OCI-M2 (cell line): ENCODE measurements around the gene KLK6.
"Not testable (repeated sequence)": the region's sequence is repeated elsewhere in the genome, so short reads cannot be mapped to it uniquely, and the experiment has no call there.

Experiments used
- DNase-seq: peaks from one replicate; lab custom pipeline; 2025; ENCODE audit not compliant: unreplicated experiment; lab: John Stamatoyannopoulos, UW

KLK6 gene

DNA sequence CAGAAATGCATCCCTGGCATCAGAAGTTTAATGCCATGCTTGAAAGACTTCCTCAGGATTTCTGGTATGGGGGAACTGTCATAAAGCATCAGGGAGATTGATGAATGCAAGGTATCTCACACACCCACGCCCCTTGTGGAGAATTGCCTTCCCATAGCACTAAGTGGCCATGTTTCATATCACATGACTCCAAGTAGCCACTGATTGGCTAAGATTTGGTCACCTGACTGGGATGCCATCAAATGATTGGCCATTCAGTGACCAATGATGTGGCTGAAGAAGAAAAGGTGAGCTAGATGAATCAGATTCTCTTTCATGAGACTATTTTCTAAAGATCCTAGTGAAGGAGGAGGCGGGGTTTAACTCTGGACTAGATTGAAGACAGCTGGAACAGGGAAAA is 24.7 kb upstream of the KLK6 start:
- no peak for DNase-seq

DNA sequence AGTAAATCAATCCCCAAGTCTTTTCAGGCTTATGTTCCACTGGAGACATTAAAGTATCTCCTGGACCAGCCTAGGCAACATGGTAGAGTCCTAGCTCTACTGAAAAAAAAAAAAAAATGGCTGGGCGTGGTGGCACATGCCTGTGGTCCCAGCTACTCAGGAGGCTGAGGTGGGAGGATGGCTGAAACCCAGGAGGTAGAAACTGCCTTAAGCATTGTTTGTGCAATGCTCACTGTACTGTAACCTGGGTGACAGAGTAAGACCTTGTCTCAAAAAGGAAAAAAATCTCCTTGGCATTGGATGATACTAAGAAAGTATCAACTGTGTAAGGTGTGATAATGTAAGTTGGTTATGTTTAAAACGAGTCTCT is 23.3 kb upstream of the KLK6 start:
- no peak for DNase-seq

DNA sequence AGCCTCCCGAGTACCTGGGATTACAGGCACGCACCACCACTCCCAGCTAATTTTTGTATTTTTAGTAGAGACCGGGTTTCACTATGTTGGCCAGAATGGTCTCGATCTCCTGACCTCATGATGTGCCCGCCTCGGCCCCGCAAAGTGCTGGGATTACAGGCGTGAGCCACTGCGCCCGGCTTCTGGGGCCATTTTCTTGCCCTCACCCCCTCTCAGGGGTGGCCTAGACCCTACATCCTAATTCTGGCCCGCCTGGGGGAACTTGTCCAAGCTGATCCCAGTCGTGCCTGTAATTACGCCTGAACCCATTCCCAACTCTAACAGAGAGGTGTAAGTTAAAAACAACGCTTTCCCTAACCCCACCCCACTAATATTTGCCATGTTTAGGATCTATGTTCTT is 15.0 kb upstream of the KLK6 start:
- not testable (repeated sequence) for DNase-seq

DNA sequence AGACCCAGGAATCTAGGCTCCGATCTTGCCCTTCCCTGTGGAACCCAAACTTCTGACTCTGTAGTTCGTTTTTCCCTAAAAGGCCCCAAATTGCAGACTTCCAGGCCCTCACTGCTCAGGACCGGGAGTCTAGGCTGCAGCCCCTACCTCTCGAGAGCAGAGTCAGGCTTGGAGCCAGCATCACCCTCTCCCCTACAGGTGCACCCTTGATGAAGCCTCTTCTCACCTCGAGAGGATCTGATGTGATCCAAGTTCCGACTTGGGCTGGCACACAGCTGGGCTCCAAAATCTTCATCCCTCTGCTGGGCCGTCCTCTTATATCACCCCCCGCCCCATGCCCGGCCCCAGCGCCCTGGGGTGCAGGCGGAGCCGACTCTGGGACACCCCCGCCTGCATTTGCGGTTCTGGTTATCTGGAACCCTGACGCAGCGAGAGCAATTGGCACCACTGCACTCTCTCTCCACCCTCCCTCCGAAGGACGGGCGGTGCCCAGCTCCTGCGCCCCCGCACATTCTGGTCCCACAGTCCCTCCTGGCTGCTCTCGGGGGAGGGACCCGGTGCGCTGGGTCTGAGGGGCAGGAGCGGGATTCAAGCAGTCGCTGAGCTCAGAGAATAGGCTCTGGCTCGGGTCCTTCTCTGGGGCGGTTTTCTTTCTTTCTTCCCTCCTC is 14.4 kb upstream of the KLK6 start, which contains the start of gene KLK7:
KLK7 (minus strand) TSS at position 293 of the 668 bp plus-strand sequence. CDS start 1,518 bp downstream, outside the sequence.
- no peak for DNase-seq

DNA sequence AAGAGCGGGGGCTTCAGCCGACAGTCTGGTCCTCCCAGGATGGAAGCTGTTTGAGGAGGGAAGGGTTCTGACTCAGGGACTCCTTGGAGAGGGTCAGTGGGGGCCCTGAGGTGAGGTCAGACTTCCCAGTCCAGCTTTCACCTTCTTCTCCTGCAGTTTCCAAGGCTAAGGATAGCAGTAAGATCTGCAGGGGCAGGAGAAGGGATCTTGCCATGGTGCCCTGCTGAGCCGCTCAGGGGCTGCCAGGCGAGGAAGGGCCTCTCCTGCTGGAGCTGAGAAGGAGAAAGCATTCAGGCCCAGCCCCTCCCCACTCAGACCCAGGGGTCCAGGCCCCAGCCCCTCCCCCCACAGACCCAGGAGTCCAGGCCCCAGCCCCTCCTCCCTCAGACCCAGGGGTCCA is 12.8 kb upstream of the KLK6 start:
- DNase-seq: no peak

DNA sequence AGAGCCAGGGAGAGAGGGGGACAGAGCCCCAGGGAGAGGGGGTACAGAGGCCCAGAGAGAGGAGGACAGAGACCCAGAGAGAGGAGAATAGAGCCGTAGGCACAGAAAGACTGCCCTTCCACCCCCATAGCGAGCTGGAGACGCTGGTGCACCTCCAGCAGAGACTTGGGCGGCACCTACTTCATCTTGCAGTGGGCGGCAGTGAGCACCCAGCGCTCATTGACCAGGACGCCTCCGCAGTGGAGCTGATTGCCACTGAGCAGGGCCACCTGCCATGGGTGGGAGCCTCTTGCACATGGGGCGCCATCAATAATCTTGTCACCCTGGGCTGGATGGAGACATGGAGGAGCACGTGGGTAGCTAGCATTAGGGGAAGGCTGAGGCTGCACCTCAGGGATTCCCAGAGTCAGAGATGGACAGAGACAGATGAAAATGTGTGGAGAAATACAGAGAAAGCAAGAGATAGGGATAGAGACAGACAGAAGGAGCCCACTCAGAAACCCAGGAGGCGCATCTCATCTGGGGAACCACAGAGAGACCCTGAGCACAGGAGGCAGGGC is 12.3 kb upstream of the KLK6 start:
- no peak for DNase-seq

DNA sequence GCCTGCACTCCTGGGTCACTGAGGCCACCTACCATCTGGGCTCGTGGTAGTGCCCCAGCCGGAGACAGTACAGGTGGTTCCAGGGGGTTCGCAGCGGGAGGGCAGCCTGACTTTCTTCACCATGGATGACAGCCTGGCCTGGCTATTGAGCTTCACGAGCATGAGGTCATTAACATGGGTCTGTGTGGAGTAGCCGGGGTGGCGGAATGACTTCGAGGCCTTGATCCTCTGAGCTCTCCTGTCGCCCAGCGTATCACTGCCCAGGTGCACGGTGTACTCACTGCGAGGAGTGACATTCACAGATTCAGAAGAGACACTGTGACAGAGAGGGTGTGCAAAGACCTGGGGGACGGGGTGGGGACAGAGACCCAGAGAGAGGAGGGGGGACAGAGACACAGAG is 10.8 kb upstream of the KLK6 start:
- no peak for DNase-seq

DNA sequence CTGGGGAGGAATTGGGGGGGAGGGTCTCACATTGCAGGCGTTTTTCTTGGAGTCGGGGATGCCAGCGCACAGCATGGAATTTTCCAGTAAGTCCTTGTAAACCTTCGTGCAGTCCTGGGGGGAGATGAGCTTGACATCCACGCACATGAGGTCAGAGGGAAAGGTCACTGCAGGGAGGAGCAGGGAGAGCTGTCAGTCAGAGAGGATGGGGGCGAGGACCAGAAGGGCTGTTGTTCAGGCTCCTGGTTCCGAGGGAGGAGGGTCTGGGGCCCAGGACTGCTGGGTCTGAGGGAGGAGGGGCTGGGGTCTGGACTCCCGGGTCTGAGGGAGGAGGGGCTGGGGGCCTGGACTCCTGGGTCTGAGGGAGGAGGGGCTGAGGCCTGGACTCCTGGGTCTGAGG is 10.4 kb upstream of the KLK6 start:
- DNase-seq: no peak

DNA sequence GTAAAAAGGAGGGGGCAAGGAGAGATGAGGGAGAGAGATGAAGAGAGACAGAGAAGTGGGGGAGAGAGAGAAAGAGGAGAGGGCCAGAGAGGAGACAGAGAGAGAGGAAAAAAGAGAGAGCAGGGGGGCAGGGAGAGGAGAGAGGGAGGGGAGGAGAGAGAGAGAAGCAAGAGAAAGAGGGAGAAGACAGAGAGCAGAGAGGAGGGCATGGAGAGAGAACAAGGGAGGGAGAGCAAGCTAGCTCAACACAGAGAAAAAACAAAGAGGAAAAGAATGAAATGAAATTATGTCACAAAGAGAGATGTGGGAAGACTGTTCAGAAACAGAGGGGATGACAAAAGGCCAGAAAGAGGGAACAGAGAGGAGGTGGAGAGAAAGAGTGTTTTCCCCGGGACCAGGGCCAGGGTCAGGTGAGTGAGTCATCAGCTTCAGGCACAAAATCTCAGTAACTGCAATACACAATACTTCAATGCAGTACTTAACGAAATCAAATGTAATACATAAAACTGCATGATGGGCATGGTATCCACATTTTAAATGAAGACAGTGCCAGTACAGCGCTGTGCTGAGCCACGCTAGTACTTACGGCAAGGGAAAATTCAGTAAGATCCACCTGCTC is 9.5 kb upstream of the KLK6 start:
- DNase-seq: no peak

DNA sequence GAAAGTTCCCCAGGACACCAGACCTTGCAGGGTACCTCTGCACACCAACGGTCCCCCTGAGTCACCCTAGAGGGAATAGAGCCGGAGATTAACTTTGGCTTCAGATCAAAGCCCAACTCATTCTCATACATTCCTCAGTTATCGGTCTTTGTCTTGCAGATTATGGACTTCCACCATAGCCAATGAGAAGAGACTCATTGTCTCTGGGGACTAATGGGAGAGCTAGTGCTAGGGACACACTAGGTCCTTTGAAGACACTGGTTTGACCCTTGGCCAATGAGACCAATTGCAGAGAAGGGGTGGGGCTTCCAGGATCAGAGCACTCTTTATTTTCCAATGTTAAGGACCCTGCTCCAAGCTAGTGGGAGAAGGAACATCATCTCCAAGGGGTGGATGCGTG is 8.2 kb upstream of the KLK6 start:
- DNase-seq: no peak

DNA sequence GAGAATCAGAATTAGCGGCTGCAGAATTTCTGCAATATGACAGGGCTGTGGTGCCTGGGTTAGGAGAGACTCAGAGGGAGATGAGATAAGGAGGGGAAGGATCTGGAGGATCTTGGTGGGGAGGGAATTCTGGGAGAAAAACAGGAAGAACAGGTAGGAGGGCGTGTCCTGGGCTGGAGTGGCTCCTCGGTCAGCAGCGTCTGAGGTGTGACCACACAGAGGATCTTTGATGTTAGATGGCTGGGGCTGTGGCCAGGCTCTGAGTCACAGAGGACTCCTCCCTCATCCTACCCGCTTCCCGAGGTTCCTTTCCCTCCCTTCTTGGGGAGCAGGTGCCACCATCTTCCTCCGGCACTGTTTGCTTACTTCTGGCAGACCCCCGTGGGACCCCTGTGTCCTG is 6.4 kb upstream of the KLK6 start:
- no peak for DNase-seq

DNA sequence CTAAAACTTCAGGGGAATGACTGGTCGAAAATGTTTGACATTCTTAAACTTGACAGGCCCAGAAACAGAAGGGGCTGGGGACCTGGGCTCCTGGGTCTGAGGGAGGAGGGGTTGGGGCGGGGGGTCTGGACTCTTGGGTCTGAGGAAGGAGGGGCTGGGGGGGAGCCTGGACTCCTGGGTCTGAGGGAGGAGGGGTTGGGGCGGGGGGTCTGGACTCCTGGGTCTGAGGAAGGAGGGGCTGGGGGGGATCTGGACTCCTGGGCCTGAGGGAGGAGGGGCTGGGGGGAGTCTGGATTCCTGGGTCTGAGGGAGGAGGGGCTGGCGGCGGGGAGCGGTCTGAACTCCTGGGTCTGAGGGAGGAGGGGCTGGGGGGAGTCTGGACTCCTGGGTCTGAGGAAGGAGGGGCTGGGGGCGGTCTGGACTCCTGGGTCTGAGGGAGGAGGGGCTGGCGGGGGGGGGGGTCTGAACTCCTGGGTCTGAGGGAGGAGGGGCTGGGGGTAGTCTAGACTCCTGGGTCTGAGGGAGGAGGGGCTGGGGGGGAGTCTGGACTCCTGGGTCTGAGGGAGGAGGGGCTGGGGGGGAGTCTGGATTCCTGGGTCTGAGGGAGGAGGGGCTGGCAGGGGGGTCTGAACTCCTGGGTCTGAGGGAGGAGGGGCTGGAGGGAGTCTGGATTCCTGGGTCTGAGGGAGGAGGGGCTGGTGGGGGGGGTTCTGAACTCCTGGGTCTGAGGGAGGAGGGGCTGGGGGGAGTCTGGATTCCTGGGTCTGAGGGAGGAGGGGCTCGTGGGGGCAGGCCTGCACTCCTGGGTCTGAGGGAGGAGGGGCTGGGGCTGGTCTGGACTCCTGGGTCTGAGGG is 5.5 kb upstream of the KLK6 start:
- no peak for DNase-seq

DNA sequence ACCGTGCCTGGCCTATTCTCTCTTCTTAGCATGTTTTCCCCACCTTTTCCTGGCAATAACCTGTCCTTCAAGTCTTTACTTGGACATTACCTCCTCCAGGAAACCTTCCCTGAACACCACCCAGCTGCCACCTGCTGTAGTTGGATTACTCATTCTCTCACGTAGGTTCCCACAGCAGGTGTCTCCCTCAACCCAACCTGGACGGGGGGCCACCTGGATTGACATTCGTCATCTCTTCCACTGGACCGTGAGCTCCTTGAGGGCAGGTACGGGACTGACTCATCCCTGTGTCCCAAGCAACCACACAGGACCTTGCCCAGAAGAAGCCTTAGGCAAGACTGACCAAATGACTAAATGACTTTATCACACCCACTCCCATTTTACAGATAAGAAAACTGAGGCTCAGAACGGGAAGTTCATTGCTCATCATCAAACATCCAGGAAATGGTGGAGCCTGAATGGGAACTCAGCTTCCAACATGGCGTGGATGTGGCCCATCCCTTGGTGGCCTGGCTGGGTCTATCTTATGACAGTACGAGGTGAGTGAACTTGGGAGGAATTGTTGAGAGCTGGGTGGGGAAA is 3.5 kb upstream of the KLK6 start:
- no peak for DNase-seq

DNA sequence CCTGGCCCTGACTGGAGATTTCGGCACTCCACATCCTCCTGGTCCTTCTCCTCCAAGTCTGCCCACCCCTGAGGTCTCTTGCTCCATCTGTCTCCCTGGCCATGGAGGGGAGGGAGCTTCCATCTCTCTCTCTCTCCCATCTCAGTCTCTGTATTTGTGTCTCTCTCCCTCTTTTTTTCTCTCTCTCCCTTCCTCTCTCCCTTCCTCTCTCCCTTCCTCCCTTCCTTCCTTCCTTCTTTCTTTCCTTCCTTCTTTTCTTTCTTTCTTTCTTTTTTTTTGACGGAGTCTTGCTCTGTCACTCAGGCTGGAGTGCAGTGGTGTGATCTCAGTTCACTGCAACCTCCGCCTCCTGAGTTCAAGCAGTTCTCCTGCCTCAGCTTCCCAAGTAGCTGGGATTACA is 419 bp upstream of the KLK6 start:
- DNase-seq: not testable (repeated sequence)

DNA sequence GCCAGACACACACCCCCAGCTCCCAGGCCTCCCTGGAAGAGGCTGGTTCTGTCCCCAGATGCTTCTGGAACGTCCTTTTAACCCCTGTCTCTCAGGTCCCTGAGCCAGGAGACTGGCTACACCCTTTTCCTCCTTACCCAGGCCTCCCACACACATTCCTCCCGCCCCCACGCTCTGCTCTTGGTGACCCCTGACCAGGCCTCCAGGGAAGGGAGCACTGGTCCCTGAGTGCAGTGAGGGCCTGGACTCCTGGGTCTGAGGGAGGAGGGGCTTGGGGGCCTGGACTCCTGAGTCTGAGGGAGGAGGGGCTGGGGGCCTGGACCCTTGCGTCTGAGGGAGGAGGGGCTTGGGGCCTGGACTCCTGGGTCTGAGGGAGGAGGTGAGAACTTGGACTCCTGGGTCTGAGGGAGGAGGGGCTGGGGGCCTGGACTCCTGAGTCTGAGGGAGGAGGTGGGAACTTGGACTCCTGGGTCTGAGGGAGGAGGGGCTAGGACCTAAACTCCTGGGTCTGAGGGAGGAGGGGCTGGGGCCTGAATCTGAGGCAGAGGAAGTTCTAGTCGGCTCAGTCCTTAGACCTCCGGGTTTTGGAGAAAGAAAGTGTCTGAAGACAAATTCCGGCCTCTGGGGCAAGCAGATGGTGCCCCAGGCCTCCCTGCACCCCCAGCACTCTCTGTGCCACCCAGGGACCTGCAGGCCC is 527 bp downstream of the KLK6 start:
- DNase-seq: no peak

DNA sequence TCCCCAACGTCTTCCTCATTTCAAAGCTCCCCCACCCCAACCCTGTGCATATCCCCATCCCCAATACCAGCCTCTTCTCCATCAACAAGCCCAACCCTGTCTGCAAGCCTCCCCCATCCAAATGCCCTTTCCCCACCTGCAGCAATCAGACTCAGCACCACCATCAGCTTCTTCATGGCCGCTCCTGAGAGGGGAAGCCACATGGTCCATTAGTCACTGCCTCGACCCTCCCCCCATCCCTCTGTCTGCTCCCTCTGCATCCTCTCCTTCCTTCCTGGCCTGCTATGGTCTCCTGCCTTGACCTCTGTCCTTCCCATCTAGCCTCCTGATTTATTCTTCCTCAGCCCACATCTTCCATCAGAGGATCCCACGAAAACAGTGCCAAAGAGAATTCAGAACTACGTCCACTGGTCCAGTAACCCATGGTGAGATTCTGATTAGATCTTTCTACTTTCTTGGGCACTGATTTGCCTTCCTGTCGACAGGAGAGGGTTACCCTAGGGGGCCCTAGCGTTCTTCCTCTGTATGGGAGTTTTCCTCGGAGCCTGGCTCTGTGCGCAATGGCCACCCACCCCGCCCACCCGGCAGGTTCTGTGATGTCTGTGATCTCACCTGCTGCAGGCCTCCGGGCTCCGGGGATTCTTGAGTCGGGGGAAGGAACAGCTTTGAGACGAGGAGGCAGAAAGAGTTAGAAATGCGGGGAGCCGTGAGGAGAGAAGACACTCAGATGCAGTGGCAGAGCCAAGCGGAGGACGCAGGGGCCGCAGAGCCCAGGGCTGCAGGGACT is 1.3 kb downstream of the KLK6 start:
- DNase-seq: no peak

DNA sequence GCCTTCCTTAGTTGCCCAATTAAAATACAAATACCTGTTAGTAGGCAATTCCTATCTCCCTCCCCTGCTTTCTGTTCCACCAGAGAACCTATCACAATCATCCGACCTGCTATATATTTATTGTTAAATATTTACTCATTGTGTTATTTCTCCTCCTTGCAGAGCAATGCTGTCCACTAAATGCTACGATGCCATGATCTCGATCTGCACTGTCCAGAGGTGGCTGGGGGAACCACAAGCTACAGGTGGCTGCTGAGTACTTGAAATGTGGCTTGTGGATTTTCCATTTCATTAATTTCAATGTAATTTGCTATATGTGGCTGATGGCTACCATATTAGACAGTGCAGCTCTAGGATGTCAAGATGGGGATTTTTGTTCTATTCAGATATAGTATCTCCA is 5.1 kb downstream of the KLK6 start:
- no peak for DNase-seq

DNA sequence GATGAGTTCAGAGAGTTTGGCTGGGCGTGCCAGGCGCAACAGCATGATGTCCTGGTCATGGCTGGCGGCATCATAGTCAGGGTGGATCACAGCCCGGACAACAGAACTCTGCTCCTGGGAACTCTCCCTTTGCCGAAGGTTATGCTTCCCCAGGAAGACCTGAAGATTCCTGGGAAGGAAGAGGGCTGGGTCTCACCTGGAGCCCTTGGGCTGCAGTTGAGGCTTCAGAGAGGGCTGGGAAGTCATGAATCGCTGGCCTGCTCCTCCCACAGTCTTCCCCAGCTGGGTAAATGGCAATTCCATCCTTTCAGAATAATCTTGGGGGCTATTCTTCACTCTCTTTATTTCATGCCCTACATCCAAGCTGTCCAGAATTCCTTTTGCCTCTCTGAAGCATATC is 6.0 kb downstream of the KLK6 start:
- DNase-seq: no peak

DNA sequence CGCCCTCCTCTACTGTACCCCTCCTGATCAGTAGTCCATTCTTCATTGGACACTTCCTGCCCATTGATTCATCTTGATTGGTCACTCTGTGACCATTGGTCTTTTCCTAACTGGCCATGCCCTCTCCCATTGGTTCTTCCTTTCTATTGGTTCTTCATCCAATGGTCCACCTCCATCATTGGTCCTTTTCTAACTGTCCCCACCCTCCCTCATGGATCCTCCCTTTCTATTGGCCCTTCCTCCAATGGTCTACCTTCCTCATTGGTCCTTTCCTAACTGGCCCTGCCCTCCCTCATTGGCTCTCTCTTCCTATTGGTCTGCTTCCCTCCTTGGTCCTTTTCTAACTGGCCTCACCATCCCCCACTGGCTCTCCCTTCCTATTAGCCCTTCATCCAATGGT is 7.1 kb downstream of the KLK6 start:
- DNase-seq: no peak
